SK-N-SH (cell line): ENCODE data around the gene CD70.

Source experiments
- CTCF ChIP-seq: fragments of 200-600 bp; sonication (generic); IDR thresholded peaks from 2 replicates; pipeline ENCODE4 v1.6.1; 2017; ENCODE audit warnings: antibody characterized with exemption, mild to moderate bottlenecking, moderate library complexity
- ELF1 ChIP-seq: IDR thresholded peaks from 2 replicates; pipeline ENCODE4 v1.4.0; 2012
- EP300 ChIP-seq, 2 experiments: IDR thresholded peaks; 2 replicates each; pipeline versions ENCODE4 v1.4.0 to v1.6.1; 2012; ENCODE audit warnings: borderline replicate concordance in 1 of 2, low read depth in 1 of 2, low read length in 1 of 2
- EZH2phosphoT487 ChIP-seq: fragments of 200-600 bp; sonication (generic); IDR thresholded peaks from 2 replicates; pipeline ENCODE4 v1.6.1; 2017; ENCODE audit warnings: low read depth, mixed run types, mild to moderate bottlenecking, antibody characterized with exemption, moderate library complexity, borderline replicate concordance
- FOXJ3 ChIP-seq: sonication (generic); formaldehyde crosslinking; IDR thresholded peaks from 2 replicates; pipeline ENCODE4 v1.5.1; 2020; ENCODE audit warnings: mild to moderate bottlenecking, missing genetic modification reagents
- IRF3 ChIP-seq: fragments of 150-350 bp; IDR thresholded peaks from 2 replicates; pipeline ENCODE4 v1.6.1; 2016; ENCODE audit warnings: mild to moderate bottlenecking, low read depth, low read length
- JUND ChIP-seq: IDR thresholded peaks from 2 replicates; pipeline ENCODE4 v1.4.0; 2012
- MAX ChIP-seq: IDR thresholded peaks from 2 replicates; pipeline ENCODE4 v1.4.0; 2012; ENCODE audit warnings: low read depth
- POLR2AphosphoS5 ChIP-seq: IDR thresholded peaks from 2 replicates; pipeline ENCODE4 v1.6.1; 2012; ENCODE audit warnings: low read depth, low read length
- RCOR1 ChIP-seq: fragments of 150-350 bp; IDR thresholded peaks from 2 replicates; pipeline ENCODE4 v1.6.1; 2017; ENCODE audit warnings: antibody characterized with exemption, low read length
- SIN3A ChIP-seq: IDR thresholded peaks from 2 replicates; pipeline ENCODE4 v1.6.1; 2012; ENCODE audit warnings: low read depth, mild to moderate bottlenecking, low read length, moderate library complexity, borderline replicate concordance
- SMC3 ChIP-seq: IDR thresholded peaks from 2 replicates; pipeline ENCODE4 v1.6.1; 2012; ENCODE audit warnings: low read depth, low read length, improper control_type of control experiment
- TAF1 ChIP-seq: IDR thresholded peaks from 2 replicates; pipeline ENCODE4 v1.6.1; 2012; ENCODE audit warnings: low read depth, mild to moderate bottlenecking, low read length, moderate library complexity, borderline replicate concordance
- TCF12 ChIP-seq: IDR thresholded peaks from 2 replicates; pipeline ENCODE4 v1.4.0; 2012

- TF ChIP-seq CTCF (no peak), RCOR1 (no peak), FOXJ3 (CRISPR knock-in tag) (no peak), EP300 (IDR thresholded peaks at IDR 0.05; ENCODE audit: borderline replicate concordance in 1 of 2, low read depth in 1 of 2, low read length in 1 of 2) (no peak; a peak in 1 of 4 replicates), SIN3A (no peak), TAF1 (no peak), POLR2AphosphoS5 (no peak), MAX (peak; percentile 72), EZH2phosphoT487 (no peak), IRF3 (no peak), SMC3 (no peak), TCF12 (peak; percentile 26; the same call in 1 of the 2 replicates), ELF1 (no peak), JUND (peak; percentile 14; the same call in 1 of the 2 replicates)
Observed at GRCh38 chr19:6616011-6616410, 25.1 kb upstream of the CD70 start.
